Erythroblast (primary cell): Measurements from ENCODE around the gene C2CD3.

Source experiments
- GATA1 ChIP-seq: IDR thresholded peaks from 2 replicates; pipeline ENCODE4 v1.6.1; 2011; ENCODE audit warnings: low read depth, mild to moderate bottlenecking, control low read depth, low read length, moderate library complexity
- POLR2A ChIP-seq: IDR thresholded peaks from 2 replicates; pipeline ENCODE4 v1.6.1; 2011; ENCODE audit warnings: mild to moderate bottlenecking, low read length

- TF ChIP-seq POLR2A, result no peak
- no peak for TF ChIP-seq GATA1
These were observed 127.4 kb downstream of the C2CD3 start for GRCh38 chr11:74043450-74043849.
